Bone marrow (tissue), 2 donors: ENCODE measurements around the gene GDF15.
A peak's percentile ranks its signal among the peaks of the same experiment; 100 is the strongest.
"Not testable (repeated sequence)": the region's sequence is repeated elsewhere in the genome, so short reads cannot be mapped to it uniquely, and the experiment has no call there.

ENCODE experiments used
- DNase-seq, 2 donors: peaks; one replicate each; lab custom pipeline; 2025; lab: John Stamatoyannopoulos, UW

Gene GDF15

DNA sequence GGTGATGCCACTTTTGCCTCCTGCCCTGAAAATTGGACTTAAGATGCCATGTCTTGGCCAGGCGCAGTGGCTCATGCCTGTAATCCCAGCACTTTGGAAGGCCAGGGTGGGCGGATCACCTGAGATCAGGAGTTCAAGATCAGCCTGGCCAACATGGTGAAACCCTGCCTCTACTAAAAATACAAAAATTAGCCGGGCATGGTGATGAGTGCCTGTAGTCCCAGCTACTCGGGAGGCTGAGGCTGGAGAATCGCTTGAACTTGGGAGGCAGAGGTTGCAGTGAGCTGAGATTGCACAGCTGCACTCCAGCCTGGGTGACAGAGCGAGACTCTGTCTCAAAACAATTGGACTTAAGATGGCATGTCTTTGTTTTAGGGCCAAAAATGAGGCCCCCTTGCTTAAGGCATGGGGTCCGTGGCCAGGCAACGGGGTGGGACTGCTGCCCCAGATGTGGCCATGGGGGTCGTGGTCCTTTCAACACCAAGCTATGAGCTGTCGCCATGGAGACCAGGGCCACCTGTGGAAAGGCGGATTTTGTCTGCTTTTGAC lies 21.6 kb upstream of the GDF15 start:
- not testable (repeated sequence) for DNase-seq

DNA sequence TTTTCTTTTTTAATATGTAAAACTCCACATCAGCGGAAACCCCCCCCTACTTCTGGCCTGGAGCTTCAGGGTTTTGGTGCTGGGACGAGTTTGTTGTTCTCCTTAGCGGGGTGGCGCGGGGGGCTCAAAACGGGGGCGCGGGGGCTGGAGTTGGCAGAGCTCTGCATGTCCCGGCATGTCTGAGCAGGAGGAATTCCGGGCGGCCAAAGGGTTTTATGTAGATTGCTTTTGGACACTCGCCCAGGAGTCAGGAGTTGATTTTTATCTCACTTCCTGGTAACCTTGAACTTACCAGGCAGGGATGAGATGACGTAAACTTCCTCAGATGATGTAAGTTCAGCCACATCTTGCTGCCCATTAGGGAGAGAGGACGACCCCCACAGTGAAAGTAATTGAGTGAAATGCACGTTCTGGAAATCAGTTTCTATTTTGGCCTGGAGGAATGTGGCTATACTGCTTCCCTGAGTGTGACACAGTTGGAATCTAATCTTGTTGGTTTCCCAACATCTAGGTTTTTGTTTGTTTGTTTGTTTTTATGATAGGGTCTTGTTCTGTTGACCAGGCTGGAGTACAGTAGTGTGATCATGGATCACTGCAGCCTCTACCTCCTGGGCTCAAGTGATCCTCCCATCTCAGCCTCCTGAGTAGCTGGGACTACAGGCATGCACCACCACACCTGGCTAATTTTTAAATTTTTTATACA lies 21.0 kb upstream of the GDF15 start:
- DNase-seq: peak; percentile 9 to 11

DNA sequence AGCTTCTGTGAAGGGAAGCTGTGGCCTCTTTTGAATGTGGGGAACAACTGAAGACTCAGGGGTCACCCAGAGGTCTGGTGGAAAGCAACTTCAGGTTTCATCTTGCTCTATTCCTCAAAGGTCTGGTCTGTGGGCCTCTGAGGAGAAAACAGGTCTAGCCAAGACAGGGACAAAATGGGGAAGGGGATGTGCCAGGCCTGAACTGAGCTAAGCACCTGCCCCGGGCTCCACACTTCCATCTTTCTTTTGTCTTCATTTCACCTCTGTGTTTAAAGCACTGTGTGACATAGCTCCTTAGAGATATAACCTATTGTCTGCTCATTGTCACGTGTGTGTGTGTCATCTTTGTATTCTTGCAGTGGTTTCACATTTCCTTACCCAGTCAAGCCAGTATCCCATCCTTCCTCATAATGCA lies 19.9 kb upstream of the GDF15 start:
- DNase-seq: no peak

DNA sequence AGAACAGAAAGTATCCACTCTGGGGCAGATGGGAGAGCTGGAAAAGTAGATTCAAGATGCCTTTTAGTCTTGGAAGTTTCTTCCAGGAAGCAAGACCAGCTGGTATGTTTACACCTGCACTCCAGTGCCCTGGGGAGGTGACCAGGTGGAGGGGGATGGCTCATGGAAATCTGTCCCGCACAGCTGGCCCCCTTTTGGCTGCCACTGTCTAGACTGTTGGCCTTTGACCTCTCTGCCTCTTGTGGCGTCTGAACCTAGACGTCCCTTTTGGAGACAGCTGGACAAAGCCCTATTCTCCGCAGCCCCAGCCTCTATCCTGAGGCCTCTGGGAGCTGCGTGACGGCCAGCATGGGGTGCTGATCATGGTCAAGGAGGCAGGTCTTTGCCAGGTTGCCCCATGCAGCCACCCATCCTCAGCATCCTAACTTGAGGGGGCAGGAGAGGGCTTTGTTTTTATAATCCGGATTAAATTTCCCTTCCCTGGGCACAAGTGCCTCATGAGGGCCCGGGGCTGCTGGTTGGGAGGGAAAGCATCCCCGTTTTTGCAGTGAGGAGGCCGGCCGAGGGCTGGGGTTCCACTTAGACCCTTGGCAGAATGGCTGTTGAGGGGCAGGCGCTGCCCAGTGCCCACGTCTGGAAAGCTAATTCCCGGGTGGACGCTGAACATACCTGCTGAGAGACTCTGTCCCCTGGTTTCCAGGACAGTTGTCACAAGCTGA lies 17.3 kb upstream of the GDF15 start:
- DNase-seq: no peak

DNA sequence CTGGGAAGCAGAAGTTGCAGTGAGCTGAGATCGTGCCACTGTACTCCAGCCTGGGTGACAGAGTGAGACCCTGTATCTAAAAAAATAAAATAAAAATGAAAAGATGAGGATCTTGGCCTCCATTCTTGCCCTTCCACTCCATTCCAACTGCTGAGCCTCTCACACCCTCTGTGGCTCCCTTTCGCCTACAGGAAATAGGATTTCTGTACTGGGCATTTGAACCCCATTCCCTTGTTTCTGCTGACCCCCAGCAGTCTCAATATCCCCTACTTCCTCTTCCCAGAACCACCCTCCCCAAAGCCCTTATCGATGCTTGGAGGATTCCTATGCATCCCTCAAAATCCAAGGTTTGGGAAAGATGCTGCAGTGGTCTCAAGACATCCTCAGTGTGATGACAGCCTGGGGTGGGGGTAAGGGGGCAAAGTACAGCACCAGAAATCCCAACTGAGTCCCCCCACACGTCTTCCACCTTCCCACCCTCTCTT lies 12.5 kb upstream of the GDF15 start:
- DNase-seq: no peak

DNA sequence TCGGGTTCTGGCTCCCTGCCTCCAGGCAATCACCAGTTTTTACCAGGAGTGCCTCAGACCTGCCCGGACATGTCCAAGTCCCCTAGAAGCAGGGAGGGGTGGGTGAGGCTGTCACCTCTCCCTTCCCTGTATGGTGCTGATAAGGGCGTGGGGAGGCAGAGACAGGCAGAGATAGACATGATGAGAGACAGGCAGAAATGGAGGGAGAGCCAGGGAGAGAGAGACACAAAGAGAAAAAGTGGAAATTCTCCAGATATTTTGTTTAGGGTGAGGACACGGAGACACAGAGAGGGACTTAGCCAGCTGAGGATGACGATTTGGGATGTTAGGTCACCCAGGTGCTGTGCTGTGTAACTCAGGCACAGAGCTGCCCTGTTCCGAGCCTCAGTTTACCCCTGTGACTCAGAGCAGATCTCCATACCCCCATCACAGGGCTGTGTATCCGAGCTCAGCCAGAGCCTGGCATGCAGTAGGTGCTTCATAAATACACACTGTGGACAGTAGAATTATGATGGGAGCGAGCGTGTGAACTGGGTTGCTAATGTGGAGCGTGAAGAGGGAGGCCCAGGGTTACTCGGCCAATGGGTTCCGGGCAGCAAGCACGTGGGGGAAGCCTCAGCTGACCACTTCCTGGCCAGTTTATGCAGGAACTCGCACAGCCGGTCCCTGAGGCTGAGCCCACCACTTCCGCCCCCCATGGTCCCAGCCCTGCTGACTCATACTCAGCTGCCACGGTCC lies 11.9 kb upstream of the GDF15 start:
- peak; percentile 69 for DNase-seq

DNA sequence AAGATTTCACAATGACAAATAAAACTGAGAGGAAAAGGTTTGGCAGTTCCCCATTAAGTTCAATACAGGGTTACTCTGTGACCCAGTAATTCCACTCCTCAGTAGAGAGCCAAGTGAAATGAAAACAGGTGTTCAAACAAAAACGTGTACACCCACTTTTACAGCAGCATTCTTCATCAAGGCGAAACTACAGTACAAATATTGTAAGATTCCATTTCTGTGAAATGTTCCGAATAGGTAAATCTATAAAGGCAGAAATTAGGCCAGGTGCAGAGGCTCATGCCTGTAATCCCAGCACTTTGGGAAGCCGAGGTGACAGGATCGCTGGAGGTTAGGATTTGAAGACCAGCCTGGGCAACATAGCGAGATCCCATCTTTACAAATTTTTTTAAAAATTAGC lies 8.9 kb upstream of the GDF15 start:
- no peak for DNase-seq

DNA sequence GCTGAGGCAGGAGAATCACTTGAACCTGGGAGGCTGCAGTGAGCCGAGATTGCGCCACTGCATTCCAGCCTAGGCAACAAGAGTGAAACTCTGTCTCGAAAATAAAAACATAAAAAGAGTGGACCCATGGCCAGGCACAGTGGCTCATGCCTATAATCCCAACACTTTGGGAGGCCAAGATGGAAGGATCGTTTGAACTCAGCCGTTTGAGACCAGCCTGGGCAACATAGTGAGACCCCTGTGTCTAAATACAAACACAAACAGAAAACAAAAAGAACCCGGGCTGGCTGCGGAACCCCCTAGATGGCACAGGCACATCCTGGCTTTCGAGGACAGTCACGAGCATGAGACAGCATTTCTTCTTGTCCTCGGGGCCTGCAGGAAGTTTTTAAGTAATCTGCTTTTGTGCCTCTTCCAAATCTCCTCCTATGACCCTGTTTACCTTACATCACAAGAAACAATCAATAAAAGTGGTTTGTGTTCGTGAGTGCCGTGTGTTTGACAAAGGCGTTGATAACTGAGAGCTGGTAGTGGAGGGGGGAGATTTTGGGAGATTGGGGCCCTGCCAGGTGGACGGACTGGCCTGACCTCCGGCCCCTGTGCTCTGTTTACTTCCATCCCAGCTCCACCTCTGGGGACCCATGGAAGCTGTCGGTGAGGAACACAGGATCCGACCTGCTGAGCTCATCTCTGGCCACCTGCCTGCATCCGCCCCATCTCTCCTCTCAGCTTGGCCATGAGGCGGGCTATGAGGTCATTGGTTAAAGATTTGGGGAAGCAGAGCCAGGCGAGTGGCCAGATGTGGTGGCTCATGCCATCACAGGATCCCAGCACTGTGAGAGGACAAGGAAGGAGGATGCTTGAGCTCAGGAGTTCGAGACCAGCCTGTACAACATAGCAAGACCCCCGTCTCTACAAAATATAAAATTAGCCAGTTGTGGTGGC lies 5.9 kb upstream of the GDF15 start:
- peak in 1 of 2 donors; percentile 41 for DNase-seq

DNA sequence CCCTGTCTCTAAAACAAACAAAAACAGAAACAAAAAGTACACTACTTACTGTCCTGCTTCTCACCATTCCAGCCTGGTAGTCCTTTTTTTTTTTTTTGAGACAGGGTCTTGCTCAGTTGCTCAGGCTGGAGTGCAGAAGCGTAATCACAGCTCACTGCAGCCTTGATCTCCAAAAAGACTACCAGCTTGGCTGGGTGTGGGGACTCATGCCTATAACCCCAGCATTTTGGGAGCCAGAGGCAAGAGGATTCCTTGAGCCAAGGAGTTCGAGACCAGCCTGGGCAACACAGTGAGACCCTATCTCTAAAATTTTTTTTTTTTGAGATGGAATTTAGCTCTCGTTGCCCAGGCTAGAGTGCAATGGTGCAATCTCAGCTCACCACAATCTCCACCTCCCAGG lies 5.1 kb upstream of the GDF15 start:
- DNase-seq: no peak

DNA sequence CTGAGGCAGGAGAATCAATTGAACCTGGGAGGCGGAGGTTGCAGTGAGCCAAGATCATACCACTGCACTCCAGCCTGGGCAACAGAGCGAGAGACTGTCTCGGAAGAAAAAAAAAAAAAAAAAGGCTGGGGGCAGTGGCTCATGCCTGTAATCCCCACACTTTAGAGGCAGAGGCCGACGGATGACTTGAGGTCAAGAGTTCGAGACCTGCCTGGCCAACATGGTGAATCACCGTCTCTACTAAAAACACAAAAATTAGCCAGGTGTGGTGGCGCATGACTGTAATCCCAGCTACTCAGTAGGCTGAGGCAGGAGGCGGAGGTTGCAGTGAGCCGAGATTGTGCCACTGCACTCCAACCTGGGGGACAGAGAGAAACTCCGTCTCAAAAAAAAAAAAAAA lies 2.3 kb upstream of the GDF15 start:
- DNase-seq: not testable (repeated sequence)

DNA sequence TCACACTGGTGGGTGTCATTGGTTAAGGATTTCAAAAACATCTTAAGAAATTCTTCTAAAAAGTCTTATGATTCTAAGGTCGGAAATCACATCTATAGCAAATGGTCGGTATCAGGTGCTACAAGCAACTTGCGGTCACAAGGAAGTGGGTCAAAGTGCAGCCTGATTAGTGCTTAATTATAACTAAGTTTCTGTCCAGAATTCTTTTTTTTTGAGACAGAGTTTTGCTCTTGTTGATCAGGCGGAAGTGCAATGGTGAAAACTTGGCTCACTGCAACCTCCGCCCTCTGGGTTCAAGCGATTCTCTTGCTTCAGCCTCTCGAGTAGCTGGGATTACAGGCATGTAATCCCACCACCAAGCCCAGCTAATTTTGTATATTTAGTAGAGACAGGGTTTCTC lies 1.2 kb upstream of the GDF15 start:
- DNase-seq: no peak

DNA sequence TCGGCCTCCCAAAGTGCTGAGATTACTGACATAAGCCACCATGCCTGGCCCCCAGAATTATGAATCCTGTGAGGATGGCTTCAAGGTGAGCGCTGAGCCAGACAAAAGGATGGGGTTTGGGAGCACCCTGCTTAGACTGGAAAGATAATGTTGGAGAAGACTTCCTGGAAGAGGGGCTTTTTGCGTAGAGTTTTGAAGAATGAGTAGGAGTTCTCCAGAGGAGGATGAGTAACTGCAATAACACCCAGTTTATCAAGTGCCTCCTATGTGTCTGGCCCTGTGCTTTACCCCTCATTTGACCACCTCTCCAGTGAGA lies 641 bp upstream of the GDF15 start:
- no peak for DNase-seq

DNA sequence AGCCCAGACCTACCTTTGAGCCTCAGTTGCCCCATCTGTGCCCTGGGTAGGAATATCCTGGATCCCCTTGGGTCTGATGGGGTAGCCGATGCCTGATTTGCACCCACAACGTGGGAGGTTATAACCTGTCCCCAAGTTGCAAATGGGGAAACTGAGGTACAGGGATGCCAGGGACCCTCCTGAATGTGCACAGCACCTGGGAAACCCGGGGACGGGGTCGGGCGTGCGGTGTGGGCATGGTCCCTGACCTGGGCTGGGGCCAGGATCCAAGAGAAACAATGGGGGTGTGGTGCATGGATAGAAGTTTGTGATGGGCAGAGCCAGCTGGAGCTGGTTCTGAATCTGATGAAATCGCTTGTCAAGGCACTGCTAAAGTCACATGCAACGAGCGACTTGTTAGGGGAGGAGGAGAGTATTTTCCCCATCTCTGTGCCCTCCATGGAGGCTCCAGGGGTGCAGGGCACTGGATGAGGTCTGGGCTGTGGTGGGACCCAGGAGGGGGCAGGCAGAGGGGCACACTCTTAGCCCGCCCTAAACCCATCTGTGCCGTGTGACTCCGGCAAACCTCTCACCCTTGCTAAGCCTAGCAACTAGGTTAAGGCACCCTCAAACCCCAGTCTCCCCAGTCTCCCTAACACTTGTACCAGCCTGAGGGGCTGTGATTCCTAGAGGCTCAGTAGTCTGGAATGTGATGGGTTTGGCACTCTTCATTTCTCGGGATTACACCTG lies 749 bp downstream of the GDF15 start:
- DNase-seq: no peak

DNA sequence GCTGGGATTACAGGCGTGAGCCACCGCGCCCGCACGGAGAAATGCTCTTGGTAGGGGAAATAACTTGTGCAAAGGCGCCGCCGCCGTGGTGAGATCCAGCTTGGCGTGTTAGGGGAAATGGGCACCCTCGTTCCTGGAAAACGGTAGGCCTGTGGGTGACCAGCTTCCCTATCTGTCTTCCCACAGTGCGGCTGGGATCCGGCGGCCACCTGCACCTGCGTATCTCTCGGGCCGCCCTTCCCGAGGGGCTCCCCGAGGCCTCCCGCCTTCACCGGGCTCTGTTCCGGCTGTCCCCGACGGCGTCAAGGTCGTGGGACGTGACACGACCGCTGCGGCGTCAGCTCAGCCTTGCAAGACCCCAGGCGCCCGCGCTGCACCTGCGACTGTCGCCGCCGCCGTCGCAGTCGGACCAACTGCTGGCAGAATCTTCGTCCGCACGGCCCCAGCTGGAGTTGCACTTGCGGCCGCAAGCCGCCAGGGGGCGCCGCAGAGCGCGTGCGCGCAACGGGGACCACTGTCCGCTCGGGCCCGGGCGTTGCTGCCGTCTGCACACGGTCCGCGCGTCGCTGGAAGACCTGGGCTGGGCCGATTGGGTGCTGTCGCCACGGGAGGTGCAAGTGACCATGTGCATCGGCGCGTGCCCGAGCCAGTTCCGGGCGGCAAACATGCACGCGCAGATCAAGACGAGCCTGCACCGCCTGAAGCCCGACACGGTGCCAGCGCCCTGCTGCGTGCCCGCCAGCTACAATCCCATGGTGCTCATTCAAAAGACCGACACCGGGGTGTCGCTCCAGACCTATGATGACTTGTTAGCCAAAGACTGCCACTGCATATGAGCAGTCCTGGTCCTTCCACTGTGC lies 2.4 kb downstream of the GDF15 start:
- DNase-seq: peak in 1 of 2 donors; percentile 72

DNA sequence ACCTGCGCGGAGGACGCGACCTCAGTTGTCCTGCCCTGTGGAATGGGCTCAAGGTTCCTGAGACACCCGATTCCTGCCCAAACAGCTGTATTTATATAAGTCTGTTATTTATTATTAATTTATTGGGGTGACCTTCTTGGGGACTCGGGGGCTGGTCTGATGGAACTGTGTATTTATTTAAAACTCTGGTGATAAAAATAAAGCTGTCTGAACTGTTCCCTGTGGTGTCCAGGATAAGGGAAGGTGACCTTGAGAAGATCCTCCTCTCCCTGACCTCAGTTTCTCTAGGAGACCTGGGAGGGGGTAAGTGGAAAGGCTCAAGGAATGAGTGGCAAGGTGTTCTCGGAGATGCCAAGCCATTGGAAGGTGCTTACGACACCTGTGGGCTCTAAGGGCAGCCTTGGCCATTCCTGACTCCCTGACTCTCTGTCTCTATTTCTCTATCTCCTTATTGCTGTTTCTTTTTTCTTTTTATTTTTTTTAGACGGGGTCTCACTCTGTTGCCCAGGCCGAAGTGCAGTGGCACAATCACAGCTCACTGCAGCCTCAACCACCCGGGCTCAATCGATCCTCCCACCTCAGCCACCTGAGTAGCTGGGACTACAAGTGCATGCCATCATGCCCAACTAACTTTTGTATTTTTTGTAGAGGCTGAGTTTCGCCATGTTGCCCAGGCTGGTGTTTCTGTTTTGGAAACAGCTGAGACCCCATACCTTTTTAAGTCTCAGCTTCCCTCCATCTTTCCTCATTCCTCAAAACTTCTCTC lies 3.2 kb downstream of the GDF15 start:
- no peak for DNase-seq

DNA sequence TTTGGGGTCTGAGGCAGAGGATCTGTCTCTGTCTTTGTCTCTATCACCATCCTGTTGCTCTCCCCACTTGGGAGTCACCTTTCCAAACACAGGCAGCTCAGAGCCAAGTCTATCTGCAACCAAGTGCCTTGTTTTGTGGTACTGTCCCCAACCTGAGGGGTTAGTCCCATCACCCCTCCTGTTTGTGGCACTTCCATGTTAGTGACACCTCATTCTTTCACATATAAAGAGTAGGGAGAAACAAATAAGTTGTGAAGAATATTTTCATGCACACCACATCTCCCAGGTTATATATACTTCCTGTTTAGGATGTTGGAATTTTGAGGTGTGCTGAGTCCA lies 3.7 kb downstream of the GDF15 start:
- DNase-seq: no peak

DNA sequence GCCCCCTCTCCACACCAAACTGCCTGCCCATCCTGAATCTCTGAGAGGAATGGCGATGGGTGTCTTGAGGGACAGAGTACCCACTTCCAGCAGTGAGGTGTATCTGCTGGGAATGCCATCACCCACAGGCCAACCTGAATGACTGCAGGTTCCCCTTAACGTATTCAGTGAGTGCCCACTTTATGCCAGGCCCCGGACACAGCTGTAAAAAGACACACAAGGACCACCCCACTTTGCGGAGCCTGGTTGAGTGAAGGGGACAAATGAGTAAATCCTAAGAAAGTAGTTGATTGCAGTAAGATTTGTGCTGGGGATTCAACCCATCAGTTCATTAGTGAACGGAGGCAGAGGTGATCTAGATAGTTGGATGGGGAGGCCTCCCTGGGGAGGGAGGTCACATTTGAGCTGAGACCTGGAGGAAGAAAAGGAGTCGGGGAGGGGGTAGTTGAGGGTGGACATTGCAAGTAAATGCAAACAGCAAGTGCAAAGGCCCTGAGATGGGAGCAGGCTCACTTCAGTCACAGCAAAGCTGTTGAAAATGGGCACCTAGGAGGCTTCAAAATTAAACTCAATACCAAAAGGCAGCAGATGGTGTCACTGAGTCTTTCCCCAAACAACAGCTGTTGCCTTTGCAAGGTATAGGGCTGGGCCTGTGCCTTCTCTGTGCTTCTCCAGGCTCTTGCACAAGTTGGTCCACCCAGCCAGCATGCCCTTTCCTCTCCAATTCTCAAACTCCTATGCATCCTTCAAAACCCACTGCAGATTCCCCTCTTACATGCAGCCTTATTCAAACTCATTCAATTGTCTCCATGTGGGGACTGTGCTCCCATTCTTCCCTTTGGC lies 4.3 kb downstream of the GDF15 start:
- DNase-seq: no peak

DNA sequence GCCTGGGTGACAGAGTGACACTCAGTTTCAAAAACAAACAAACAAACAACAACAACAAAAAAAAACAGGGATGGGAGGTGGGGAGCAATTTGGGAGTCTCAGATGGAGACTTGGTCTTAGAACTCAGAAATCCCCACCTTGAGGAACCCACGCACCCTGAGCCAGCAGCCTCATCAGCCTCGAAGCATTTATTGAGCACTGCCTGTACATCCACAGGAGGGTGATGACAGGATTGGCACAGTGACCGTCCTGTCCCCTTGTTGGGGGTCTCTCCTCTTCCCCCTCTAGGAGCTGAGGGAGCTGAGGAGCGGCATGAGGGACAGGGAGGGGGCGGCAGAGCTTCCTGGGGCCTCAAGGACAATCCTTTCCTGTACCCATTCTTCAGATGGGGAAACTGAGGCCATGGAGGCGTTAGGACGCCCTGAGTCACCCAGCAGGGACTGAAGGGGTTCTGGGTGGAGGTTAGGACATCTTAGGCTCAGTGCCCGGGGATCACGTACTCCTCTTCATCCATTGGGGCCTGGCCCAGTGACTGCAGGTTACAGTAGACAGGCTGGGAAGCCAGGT lies 5.6 kb downstream of the GDF15 start:
- no peak for DNase-seq
